ENCODE measurements around the gene HOMER1. TPM values are rescaled to one million over a fixed set of nuclear protein-coding genes. Genes with fewer than 3 reads are reported as not detected.
"Not testable (repeated sequence)": the region's sequence is repeated elsewhere in the genome, so short reads cannot be mapped to it uniquely, and the experiment has no call there.

The HOMER1 gene
- total RNA-seq, 2 donors from 2014 or later = 2.1 to 15.8 TPM

DNA sequence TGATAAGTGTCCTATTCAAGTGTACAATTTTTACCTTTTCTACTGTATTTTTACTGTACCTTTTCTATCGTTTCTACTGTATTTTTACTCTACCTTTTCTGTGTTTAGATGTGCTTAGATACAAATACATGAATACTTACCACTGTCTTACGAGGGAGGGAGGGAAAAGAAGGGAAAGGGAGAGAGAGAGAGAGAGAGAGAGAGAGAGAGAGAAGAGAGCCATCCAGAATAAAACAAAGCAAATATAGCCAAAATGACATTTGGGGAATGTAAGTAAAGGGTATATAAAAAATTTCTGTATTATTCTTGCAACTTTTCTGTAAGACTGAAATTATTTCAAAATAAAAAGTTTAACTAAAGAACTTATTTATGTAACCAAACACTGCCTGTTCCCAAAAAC, 121.2 kb downstream of the HOMER1 start:
- no peak for DNase-seq (ENCODE audit: low spot score)
- WGBS = 85% methylated on average over 2 of the region's 2 CpGs
- Histone ChIP-seq H3K4me1 (replicated peaks) (no peaks in the 10 kb centered on the region), H3K27ac (no peak overlapping the region), H3K36me3 (no peaks in the 10 kb centered on the region), H3K9me3 (no peaks in the 10 kb centered on the region), H3K27me3 (replicated peaks; ENCODE audit: insufficient read depth) (no peaks in the 10 kb centered on the region), H3K4me3 (no peak overlapping the region)
- TF ChIP-seq POLR2A (IDR thresholded peaks at IDR 0.05) (no peak), POLR2AphosphoS5 (IDR thresholded peaks at IDR 0.05) (no peak)
- TF ChIP-seq, protein P1, sequence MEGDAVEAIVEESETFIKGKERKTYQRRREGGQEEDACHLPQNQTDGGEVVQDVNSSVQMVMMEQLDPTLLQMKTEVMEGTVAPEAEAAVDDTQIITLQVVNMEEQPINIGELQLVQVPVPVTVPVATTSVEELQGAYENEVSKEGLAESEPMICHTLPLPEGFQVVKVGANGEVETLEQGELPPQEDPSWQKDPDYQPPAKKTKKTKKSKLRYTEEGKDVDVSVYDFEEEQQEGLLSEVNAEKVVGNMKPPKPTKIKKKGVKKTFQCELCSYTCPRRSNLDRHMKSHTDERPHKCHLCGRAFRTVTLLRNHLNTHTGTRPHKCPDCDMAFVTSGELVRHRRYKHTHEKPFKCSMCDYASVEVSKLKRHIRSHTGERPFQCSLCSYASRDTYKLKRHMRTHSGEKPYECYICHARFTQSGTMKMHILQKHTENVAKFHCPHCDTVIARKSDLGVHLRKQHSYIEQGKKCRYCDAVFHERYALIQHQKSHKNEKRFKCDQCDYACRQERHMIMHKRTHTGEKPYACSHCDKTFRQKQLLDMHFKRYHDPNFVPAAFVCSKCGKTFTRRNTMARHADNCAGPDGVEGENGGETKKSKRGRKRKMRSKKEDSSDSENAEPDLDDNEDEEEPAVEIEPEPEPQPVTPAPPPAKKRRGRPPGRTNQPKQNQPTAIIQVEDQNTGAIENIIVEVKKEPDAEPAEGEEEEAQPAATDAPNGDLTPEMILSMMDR (IDR thresholded peaks at IDR 0.05) = no peak
- intact Hi-C loops (cut with DNase I) = no loop called here

DNA sequence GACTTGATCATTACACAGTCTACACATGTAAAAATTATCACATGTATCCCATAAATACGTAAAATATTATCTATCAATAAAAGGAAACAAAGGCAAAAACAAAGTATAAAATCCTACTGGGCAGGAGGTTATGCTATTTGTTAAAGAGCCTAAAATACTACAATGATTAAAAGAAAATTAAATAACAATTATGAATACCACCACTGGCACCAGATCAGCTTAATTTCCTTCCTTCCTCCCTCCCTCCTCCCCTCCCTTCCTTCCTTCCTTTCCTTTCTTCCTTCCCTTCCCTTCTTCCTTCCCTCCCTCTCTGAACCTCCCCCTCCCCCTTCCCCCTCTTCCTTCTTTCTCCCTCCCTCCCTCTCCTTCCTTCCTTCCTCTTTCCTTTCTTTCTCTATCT, 127.3 kb downstream of the HOMER1 start:
- H3K27me3 ChIP-seq (replicated peaks; ENCODE audit: insufficient read depth) = no peaks in the 10 kb centered on the region
- H3K4me1 ChIP-seq (replicated peaks) = no peaks in the 10 kb centered on the region
- no peak overlapping the region for H3K27ac ChIP-seq
- TF ChIP-seq POLR2A (IDR thresholded peaks at IDR 0.05) (no peak), POLR2AphosphoS5 (IDR thresholded peaks at IDR 0.05) (no peak)
- TF ChIP-seq, protein P1 (IDR thresholded peaks at IDR 0.05) = no peak
- intact Hi-C loops (cut with DNase I) = no loop called here
- 98% methylated on average over 1 of the region's 1 CpG for WGBS
- H3K9me3 ChIP-seq = no peaks in the 10 kb centered on the region
- no peak for DNase-seq (ENCODE audit: low spot score)
- no peaks in the 10 kb centered on the region for H3K36me3 ChIP-seq
- no peak overlapping the region for H3K4me3 ChIP-seq

DNA sequence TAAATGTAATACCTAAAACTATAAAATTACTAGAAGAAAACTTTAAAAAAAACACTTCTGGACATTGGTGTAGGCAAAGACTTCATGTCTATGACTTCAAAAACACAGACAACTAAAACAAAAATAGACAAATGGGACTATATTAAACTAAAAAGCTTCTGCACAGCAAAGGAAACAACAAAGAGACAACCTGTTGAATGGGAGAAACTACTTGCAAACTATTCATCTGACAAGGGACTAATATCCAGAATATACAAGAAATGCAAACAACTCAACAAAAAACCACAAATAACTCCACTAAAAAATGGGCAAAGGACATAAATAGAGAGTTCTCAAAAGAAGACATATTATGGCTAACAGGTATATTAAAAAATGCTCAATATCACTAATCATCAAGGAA, 128.8 kb downstream of the HOMER1 start:
- H3K9me3 ChIP-seq; H3K27ac ChIP-seq; H3K4me1 ChIP-seq (replicated peaks); H3K4me3 ChIP-seq; H3K27me3 ChIP-seq (replicated peaks; ENCODE audit: insufficient read depth); DNase-seq (ENCODE audit: low spot score); intact Hi-C loops (cut with DNase I); H3K36me3 ChIP-seq: not testable (repeated sequence)

DNA sequence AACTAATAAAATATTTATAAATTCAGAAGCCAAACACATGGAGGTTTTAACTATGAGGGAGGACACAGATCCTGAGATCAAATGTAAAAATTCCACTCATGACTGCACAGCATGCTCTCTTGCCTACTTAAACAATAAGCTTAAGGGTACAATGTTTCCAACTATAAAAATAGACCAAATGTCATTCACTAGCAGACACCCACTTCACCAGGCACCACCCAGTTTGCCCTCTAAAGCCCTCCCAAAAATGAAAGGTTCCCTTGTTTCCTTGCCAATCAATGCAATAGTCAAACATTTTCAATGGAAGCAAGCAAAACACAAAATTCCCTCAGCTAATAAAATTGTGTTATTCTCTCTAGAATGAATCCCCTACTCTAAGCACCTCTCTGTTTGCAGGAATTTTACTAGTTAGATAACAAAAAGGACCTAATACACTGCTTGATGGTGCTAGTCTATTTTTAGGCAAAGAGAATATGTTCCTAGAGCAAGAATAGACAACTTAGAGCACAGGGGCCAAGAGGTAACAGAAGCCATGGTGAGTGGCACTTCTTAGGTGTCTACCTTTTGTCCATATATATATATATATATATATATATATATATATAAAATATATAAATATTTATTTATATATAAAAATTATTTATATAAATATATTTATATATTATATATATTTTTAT, 135.3 kb downstream of the HOMER1 start:
- TF ChIP-seq POLR2AphosphoS5 (IDR thresholded peaks at IDR 0.05) (no peak), POLR2A (IDR thresholded peaks at IDR 0.05) (no peak)
- TF ChIP-seq, protein P1 (IDR thresholded peaks at IDR 0.05) = no peak
- H3K4me1 ChIP-seq (replicated peaks) = no peaks in the 10 kb centered on the region
- no peak for DNase-seq (ENCODE audit: low spot score)
- intact Hi-C loops (cut with DNase I) = no loop called here
- no peak overlapping the region for H3K27ac ChIP-seq
- H3K9me3 ChIP-seq = no peaks in the 10 kb centered on the region
- no peaks in the 10 kb centered on the region for H3K36me3 ChIP-seq
- H3K27me3 ChIP-seq (replicated peaks; ENCODE audit: insufficient read depth) = no peaks in the 10 kb centered on the region
- no peak overlapping the region for H3K4me3 ChIP-seq

DNA sequence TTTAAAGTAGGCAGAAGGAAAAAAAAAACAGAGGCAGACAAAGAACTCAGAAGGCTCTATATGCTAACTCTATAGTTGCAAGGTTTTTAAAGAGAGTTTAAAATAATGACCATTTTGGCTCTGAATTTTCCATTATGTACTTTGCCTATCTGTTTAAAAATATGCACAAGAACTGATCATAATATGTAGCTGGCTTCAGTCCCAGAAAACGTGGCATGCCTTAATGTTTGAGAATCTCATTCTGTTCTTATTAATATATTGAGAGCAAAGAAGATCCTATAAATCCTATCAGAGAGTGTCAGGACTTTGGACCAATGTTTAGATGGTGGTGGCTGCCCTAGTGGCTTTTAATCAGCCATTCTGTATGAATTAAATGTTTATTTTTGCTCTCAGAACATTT, 156.5 kb downstream of the HOMER1 start:
- no peak overlapping the region for H3K27ac ChIP-seq
- H3K4me3 ChIP-seq = no peak overlapping the region
- WGBS = 0% methylated on average over 1 of the region's 1 CpG
- no peak for DNase-seq (ENCODE audit: low spot score)
- H3K9me3 ChIP-seq = no peaks in the 10 kb centered on the region
- intact Hi-C loops (cut with DNase I) = no loop called here
- no peaks in the 10 kb centered on the region for H3K4me1 ChIP-seq (replicated peaks)
- no peaks in the 10 kb centered on the region for H3K36me3 ChIP-seq
- TF ChIP-seq, protein P1 (IDR thresholded peaks at IDR 0.05) = no peak
- TF ChIP-seq POLR2AphosphoS5 (IDR thresholded peaks at IDR 0.05) (no peak), POLR2A (IDR thresholded peaks at IDR 0.05) (no peak)
- no peaks in the 10 kb centered on the region for H3K27me3 ChIP-seq (replicated peaks; ENCODE audit: insufficient read depth)
